GM12865 (cell line): Measurements from ENCODE around the gene SEMA4C.

Experiments used
- DNase-seq: peaks from one replicate; pipeline ENCODE4 v3.0.0; 2010; ENCODE audit warnings: low read depth
- H3K4me3 ChIP-seq: 2 replicates; pipeline ENCODE4 v1.5.1; 2011; ENCODE audit warnings: mild to moderate bottlenecking, low read depth, low read length, control low read depth
- TF ChIP-seq, protein P1 (sequence below): IDR thresholded peaks from 2 replicates; pipeline ENCODE4 v1.5.1; 2011; ENCODE audit warnings: low read length, control low read depth, low read depth, inconsistent platforms; ENCODE audit not compliant: insufficient read depth; ENCODE audit errors: missing control alignments

Gene SEMA4C

DNA sequence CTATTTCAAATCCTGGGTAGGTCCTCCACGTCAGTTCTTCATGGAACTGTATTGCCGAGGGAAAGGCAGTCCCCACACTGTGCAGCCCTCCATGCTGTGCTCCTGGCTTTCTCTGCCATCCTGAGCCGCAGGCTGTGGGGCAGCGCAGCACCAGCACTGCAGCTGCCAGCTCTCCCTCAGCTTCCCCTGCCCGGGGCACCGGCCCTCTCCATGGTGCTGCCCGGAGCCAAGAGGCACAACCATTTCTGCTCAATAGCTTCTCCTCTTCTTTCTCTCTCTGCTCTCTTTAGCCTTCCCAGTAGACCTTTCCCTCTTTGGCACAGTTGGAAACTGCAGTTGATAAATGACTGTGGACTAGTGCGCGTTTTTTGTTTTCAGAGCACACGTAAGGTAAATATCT is 38.2 kb downstream of the SEMA4C start:
- no peak overlapping the region for H3K4me3 ChIP-seq
- no peak for DNase-seq
- TF ChIP-seq, protein P1, sequence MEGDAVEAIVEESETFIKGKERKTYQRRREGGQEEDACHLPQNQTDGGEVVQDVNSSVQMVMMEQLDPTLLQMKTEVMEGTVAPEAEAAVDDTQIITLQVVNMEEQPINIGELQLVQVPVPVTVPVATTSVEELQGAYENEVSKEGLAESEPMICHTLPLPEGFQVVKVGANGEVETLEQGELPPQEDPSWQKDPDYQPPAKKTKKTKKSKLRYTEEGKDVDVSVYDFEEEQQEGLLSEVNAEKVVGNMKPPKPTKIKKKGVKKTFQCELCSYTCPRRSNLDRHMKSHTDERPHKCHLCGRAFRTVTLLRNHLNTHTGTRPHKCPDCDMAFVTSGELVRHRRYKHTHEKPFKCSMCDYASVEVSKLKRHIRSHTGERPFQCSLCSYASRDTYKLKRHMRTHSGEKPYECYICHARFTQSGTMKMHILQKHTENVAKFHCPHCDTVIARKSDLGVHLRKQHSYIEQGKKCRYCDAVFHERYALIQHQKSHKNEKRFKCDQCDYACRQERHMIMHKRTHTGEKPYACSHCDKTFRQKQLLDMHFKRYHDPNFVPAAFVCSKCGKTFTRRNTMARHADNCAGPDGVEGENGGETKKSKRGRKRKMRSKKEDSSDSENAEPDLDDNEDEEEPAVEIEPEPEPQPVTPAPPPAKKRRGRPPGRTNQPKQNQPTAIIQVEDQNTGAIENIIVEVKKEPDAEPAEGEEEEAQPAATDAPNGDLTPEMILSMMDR: no peak

DNA sequence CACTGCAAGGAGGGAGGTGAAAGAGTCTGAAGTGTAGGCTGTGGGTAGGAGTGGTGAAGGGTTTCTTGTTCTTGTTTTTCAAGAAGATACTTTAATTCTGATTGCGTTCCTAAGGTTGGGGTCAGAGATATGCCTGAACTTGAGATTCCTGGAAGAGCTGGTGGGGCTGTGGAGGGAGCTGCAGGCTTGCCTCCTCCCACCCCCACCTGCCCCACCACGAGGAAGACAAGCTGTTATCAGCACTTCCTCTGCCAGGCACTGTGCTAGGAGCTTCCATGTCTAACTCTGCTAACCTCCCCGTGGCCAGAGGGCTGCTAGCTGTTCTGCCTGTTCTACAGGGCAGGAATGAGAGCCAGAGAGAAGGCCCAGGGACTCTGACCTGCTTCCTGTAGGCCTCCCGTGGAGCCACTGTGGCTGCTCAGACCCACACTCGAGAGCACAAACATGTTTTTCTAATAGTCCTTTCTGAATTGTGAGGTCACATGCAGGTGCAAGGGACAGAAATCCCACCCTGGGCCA is 39.8 kb downstream of the SEMA4C start:
- H3K4me3 ChIP-seq: no peak overlapping the region
- DNase-seq: no peak
- TF ChIP-seq, protein P1: no peak

DNA sequence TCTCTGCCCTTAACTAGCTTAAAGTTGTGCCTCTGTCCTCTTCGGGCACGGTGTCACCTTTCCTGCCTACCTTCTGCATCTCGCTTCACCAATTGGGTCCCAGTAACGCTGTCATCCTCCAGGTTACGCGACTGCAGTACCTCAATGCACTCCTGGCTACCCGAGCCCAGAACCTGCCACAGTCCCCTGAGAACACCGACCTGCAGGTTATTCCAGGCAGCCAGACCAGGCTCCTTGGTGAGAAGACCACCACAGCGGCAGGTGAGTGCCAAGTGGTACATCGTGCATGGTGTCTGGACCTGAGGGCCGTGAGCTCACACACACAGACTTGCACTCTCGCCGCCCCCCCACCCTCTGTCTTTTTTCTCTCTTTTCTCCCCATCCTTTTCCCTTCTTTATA is 41.0 kb downstream of the SEMA4C start:
- TF ChIP-seq, protein P1: no peak
- H3K4me3 ChIP-seq: no peak overlapping the region
- no peak for DNase-seq

DNA sequence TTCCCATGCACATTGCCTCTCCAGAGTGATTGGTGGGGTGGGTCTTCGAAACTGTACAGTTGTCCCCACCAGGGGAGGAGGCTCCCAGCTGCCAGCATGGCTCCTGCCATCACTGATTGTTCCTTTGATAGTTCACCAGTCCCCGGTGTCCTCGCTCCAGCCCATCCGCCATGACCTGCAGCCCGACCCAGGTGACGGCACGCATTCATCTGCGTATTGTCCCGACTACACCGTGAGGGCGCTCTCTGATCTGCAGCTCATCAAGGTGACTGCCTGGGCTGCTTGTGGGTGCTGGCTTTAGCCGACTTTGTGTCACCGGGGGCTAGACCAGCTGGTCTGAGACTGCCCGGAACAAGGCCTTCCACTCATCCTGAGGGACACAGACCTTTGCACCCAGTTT is 41.4 kb downstream of the SEMA4C start:
- TF ChIP-seq, protein P1: no peak
- DNase-seq: no peak
- H3K4me3 ChIP-seq: no peak overlapping the region

DNA sequence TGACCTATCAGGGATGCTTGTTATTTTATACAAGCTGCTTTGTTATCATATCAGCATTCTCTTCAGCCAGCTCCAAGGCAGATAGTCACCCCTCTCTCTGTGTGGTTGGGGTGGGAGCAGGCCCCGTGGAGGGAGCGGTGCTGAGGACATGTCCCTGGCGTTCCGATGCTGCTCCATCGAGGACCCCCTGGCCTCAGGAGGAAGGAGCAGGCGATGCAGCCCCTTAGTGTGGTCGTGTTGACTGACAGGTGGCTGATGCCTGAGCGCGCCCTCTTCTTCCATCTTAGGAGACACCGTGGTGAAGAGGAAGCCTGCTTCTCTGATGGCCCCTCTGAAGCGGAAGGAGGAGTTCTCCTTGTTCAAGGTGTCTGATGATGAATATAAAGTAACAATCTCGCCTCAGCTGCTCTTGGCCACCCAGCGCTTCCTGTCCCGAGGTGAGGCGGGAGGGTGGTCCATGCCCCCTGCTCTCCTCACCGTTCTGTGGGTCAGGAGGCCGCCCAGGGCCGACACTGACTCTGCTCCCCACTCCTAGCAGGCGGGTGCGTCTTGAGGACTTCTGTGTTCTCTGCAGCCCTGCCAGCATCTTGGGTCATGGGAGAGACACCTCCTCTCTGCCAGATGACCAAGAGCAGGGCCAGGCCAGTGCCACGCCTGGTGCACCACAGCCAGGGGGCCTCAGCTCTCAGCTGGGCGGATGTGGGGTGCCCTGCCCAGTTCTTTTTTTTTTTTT is 43.2 kb downstream of the SEMA4C start:
- H3K4me3 ChIP-seq: no peak overlapping the region
- DNase-seq: no peak
- TF ChIP-seq, protein P1: no peak

DNA sequence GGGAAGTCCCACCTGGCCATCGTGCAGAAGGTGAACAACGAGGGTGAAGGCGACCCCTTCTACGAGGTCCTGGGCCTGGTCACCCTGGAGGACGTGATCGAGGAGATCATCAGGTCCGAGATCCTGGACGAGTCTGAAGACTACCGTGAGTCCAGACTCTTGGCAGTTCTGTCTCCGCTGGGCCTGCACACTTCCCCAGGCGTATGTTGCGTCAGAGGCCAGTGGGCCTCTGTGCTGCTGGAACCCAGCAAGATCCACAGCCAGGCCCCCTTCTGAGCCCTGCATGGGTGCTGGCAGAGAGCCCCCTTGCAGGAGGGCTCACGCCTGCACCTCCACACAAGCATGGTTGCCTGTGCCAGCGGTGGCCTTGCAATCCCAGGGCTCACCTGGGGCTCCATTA is 44.8 kb downstream of the SEMA4C start:
- H3K4me3 ChIP-seq: no peak overlapping the region
- DNase-seq: no peak
- TF ChIP-seq, protein P1: no peak
